Activated naive CD4-positive, alpha-beta T cell treated with anti-CD3 and anti-CD28 coated beads, Interleukin-2, amount 50 U/mL, for 24 hours (primary cell): ENCODE measurements around the gene OLIG2.

ENCODE experiments used
- H3K27ac Mint-ChIP-seq: one replicate; pipeline ENCODE4 v1.8.0; 2021; ENCODE audit warnings: mild to moderate bottlenecking, mixed read lengths
- H3K27me3 Mint-ChIP-seq: one replicate; pipeline ENCODE4 v1.8.0; 2021; ENCODE audit warnings: mixed read lengths
- H3K36me3 Mint-ChIP-seq: one replicate; pipeline ENCODE4 v1.8.0; 2021; ENCODE audit warnings: mixed read lengths
- H3K4me1 Mint-ChIP-seq: one replicate; pipeline ENCODE4 v1.8.0; 2021; ENCODE audit warnings: mixed read lengths
- H3K4me3 Mint-ChIP-seq: one replicate; pipeline ENCODE4 v1.8.0; 2021; ENCODE audit warnings: mild to moderate bottlenecking, mixed read lengths
- H3K9me3 Mint-ChIP-seq: one replicate; pipeline ENCODE4 v1.8.0; 2021; ENCODE audit warnings: mixed read lengths

Gene OLIG2

DNA sequence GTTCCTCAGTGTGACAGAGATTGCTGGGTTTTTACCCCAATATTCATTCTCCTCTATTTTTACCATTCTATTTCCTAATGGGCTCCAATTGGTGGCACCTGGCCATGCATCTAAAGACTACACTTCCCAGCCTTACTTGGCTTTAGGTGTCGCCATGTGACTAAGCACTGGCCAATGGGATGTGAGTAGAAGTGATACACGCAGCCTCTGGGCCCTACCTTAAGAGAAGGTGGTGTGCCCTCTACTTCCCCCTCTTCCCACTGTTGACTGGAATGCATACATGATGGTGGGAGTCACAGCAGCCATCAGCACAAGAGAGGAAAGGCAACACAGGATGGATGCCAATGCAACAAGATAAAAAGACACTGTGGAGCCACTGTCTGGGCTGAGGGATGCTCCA, 11.4 kb upstream of the OLIG2 start:
- H3K27me3 Mint-ChIP-seq: peaks cover 57% of the 10 kb centered on the region
- no peak overlapping the region for H3K4me3 Mint-ChIP-seq
- H3K36me3 Mint-ChIP-seq: no peaks in the 10 kb centered on the region
- no peaks in the 10 kb centered on the region for H3K9me3 Mint-ChIP-seq
- H3K27ac Mint-ChIP-seq: no peak overlapping the region
- peaks cover 7% of the 10 kb centered on the region for H3K4me1 Mint-ChIP-seq

DNA sequence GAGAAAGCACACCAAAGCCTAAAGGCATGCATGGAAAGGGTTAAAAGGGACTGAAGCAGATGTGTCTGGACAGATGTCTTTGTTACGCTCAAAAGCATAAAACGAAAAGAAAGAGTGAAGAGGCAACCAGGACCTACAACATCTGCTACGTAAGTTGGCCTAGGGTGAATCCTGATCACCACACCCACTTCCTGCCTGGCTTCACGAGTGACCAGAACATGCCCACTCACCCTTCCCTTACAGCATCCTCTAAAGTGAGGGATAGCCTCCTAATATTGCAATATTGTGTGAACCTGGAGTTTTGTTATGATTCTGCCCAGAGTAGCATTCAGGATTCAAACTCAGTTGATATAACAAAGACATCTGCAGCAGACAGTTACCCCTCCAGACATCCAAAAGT, 10.6 kb upstream of the OLIG2 start:
- no peak overlapping the region for H3K4me3 Mint-ChIP-seq
- peaks cover 10% of the 10 kb centered on the region for H3K4me1 Mint-ChIP-seq
- H3K9me3 Mint-ChIP-seq: no peaks in the 10 kb centered on the region
- H3K27me3 Mint-ChIP-seq: peaks cover 61% of the 10 kb centered on the region
- no peaks in the 10 kb centered on the region for H3K36me3 Mint-ChIP-seq
- no peak overlapping the region for H3K27ac Mint-ChIP-seq

DNA sequence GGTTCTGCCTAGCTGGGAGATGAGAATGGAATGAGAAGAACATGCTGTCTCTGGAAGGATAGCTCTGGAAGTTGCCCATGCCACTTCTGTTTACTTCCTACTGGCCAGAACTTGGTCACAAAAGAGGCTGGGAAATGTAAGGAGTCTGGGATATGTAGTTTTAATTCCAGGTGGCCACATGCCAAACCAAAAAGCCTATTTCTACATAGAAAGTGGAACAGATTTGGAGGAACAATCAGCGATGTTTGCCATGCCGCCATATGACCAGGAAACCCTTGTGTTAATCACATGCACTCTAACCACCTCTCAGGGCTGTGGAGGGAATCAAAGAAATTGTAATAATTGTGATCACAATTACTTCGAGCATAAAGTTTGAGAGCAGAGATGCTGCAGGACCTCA, 10.0 kb upstream of the OLIG2 start:
- Mint-ChIP-seq H3K4me3 (no peak overlapping the region), H3K27me3 (peaks cover 63% of the 10 kb centered on the region), H3K4me1 (peaks cover 17% of the 10 kb centered on the region), H3K9me3 (no peaks in the 10 kb centered on the region), H3K27ac (no peak overlapping the region), H3K36me3 (no peaks in the 10 kb centered on the region)

DNA sequence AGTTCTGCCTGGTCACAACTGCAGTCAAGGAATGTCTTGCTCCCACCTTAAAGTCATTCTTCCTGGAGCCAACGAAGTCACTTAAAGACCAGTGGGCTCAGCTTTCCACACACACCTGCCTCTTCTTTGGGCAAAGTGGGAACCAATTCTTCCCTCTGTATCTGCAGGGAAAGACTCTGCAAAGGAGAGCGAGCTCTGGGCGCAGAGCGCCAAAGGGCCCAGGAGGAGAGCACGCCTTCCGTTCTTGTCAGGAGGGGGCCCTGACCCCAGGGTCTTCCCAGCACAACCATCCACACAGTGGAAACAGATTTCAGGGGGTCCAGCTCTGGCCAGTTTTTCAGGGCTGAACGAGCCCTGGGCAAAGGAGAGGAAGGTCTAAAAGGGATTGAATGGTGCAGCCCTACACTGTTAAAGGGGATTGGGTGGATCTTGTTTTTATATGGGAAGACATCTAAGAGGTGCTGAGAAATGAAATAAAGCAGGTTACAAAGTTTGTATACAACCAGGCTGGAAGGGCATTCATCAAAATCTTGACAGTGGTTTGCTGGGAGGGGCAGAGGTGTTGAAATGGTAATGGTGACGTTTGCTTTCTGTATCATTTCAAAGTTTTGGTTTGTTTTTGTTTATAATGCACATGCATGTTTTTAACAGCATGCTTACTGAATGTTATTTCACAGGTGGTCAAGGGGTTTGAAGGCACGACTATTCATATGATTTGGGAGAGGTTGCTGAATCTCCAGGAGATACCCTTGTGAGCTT, 6.8 kb upstream of the OLIG2 start:
- Mint-ChIP-seq H3K4me3 (peak overlapping the region; percentile 67), H3K27ac (no peak overlapping the region), H3K27me3 (peaks cover 72% of the 10 kb centered on the region), H3K4me1 (peaks cover 23% of the 10 kb centered on the region), H3K36me3 (no peaks in the 10 kb centered on the region), H3K9me3 (no peaks in the 10 kb centered on the region)

DNA sequence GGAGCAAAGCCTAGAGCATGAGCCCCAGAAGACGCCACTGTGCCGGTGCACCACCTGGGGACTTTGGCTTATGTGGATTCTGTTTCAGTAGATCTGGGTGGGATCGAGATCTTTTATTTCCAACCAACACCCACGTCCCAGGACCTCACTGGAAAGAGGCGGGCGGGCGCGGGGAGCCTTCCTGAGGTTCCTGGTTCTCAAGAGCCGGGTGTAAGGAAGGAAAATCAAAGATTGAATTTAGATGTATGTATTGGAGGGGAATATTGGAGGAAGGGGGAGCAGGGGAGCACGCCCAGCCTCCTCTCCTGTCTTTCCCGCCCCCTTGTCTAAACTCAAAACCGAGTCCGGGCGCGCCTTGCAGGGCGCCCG, 6.2 kb upstream of the OLIG2 start:
- Mint-ChIP-seq H3K4me3 (peak overlapping the region; percentile 67), H3K9me3 (no peaks in the 10 kb centered on the region), H3K27me3 (peaks cover 70% of the 10 kb centered on the region)

DNA sequence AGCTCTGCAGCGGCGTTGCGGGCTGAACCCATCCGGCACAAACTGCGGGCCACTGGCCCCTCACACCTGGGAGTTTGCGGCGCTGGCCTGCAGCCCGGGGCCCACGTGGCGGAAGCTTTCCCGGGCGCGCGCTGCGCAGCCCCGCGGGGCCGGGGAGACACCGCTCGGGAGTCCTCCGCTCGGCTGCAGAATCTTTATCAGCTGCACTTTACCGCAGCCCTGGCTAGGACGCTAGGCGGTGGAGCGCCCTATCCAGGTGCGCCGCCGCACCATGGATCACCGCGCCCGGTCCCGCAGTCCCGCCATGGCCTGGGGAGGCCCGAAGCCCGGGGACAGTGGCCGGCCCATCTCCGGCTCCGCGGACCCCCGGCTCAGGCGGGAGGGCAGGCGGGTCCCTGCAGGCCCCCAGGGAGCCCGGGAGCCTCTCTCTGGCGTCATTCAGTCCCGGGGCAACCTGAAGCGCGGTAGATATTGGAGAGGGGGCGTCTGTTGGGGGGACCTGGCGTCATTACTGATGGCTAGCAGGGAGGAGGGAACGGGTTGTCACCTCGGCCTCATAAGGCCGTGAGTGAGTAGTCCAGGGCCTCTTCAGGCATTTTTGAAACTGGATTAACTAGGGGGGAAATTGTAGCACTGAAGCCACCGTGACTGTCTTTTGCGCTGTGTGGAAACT, 5.7 kb upstream of the OLIG2 start:
- Mint-ChIP-seq H3K4me3 (peak overlapping the region; percentile 76), H3K36me3 (no peaks in the 10 kb centered on the region), H3K9me3 (no peaks in the 10 kb centered on the region), H3K27ac (no peak overlapping the region), H3K27me3 (peaks cover 71% of the 10 kb centered on the region), H3K4me1 (peaks cover 32% of the 10 kb centered on the region)

More for the DNA sequence above, 6.2 kb upstream of the OLIG2 start:
- Mint-ChIP-seq H3K27ac (no peak overlapping the region), H3K4me1 (peaks cover 29% of the 10 kb centered on the region), H3K36me3 (no peaks in the 10 kb centered on the region)

DNA sequence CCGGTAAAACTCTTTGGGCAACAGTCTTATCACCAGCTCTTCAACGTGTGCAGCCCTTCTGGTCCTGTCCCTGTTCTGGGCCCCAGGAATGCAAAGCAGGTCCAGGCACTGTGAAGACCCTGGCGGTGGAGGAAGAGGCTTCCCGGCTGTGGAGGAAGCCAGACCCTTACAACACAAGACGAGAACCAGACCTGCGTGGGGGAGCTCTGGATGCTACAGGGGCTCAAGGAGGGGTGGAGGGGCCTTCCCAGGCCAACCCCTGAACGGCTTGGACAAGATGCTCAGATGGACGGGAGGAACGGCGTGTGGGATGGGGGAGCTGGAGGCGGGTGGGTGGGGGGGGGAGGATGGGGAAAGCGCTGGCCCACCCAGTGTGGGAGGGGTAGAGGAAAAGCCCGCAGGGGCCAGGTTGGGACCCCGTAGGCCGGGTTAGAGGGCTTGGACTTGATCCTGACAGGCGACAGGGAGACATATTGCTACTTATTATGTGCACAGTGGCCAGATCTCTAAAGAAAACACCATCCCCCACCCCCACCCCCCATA, 5.1 kb upstream of the OLIG2 start:
- Mint-ChIP-seq H3K27me3 (peaks cover 69% of the 10 kb centered on the region), H3K27ac (no peak overlapping the region), H3K4me1 (peaks cover 34% of the 10 kb centered on the region), H3K4me3 (peak overlapping the region; percentile 76), H3K9me3 (no peaks in the 10 kb centered on the region), H3K36me3 (no peaks in the 10 kb centered on the region)

DNA sequence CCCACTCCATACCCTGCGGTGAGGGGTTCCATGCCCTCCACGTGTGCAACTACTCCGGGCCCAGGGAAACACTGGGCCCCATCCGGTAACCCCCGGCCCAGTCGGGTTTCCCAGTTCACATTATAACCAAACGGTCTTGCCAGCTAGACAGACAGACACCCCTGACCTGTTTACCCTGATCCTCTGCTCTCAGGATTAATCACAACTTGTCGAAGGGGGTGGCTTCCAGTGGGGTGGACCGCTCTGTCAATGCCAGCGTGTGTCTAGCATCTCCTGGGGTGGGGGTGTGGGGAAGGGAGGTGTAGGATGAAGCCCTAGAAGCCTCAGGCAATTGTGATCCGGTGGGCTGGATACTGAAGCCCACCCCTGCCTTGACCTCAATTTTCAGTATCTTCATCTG, 4.6 kb upstream of the OLIG2 start:
- peaks cover 38% of the 10 kb centered on the region for H3K4me1 Mint-ChIP-seq
- no peaks in the 10 kb centered on the region for H3K36me3 Mint-ChIP-seq
- H3K27me3 Mint-ChIP-seq: peaks cover 70% of the 10 kb centered on the region
- H3K27ac Mint-ChIP-seq: no peak overlapping the region
- H3K9me3 Mint-ChIP-seq: no peaks in the 10 kb centered on the region
- H3K4me3 Mint-ChIP-seq: no peak overlapping the region

DNA sequence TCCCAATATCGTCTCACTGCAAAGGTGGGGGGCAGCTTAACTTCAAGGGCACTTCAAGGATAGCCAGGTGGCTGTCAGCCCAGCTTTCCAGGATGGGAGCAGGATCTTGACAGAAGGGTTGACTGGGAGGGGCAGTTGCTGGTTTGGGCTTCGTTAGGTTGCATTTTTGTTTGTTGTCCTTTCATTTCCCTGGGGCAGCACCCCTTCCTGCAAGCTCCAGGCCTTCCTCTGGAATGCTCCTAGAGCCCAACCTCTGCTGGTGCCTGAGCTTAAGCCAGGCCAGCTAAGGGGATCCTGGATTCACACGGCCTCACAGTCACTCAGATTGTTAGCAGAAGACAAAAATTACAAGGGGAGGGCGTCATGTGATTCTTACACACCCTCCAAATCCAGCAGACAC, 4.1 kb upstream of the OLIG2 start:
- Mint-ChIP-seq H3K4me3 (no peak overlapping the region), H3K9me3 (no peaks in the 10 kb centered on the region), H3K27me3 (peaks cover 71% of the 10 kb centered on the region), H3K27ac (no peak overlapping the region), H3K4me1 (peaks cover 43% of the 10 kb centered on the region), H3K36me3 (no peaks in the 10 kb centered on the region)

DNA sequence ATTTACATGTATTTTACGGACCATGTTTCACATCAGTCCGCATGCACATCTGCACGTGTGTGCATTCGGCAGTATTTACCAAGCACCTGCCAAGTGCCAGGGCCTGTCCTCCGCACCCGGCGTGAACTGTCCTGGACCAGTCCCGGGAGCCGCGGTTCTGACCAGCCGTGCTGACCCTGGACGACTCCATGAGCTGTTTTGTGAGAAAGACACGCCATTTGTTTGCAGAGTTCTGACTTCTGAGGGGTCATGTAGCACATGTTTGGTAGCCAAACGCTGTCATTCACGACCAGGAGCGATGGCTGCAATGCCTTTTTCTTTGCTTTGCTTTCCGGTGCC, 3.3 kb upstream of the OLIG2 start:
- peaks cover 69% of the 10 kb centered on the region for H3K27me3 Mint-ChIP-seq
- peaks cover 48% of the 10 kb centered on the region for H3K4me1 Mint-ChIP-seq
- no peaks in the 10 kb centered on the region for H3K9me3 Mint-ChIP-seq
- peak overlapping the region; percentile 51 for H3K27ac Mint-ChIP-seq
- no peaks in the 10 kb centered on the region for H3K36me3 Mint-ChIP-seq
- H3K4me3 Mint-ChIP-seq: peak overlapping the region; percentile 60

DNA sequence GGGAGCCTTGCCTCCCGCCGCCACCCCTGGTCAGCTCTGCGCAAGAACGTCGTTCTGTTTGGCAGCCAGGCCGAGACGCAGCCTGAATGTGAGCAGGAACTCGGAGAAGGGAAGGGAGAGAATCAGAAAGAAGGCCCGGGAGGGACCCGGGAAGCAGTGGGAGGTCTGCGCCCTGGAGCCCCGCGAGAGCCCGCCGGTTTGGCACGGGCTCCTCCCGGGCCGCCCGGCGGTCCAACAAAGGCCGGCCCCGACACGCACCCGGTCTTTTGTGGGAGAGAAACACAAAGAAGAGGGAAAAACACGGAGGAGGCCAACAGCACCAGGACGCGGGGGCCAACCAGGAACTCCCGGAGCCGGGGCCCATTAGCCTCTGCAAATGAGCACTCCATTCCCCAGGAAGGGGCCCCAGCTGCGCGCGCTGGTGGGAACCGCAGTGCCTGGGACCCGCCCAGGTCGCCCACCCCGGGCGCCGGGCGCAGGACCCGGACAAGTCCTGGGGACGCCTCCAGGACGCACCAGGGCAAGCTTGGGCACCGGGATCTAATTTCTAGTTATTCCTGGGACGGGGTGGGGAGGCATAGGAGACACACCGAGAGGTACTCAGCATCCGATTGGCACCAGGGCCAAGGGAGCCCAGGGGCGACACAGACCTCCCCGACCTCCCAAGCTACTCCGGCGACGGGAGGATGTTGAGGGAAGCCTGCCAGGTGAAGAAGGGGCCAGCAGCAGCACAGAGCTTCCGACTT, 2.7 kb upstream of the OLIG2 start:
- no peaks in the 10 kb centered on the region for H3K36me3 Mint-ChIP-seq
- H3K4me3 Mint-ChIP-seq: peak overlapping the region; percentile 60
- H3K4me1 Mint-ChIP-seq: peaks cover 48% of the 10 kb centered on the region

DNA sequence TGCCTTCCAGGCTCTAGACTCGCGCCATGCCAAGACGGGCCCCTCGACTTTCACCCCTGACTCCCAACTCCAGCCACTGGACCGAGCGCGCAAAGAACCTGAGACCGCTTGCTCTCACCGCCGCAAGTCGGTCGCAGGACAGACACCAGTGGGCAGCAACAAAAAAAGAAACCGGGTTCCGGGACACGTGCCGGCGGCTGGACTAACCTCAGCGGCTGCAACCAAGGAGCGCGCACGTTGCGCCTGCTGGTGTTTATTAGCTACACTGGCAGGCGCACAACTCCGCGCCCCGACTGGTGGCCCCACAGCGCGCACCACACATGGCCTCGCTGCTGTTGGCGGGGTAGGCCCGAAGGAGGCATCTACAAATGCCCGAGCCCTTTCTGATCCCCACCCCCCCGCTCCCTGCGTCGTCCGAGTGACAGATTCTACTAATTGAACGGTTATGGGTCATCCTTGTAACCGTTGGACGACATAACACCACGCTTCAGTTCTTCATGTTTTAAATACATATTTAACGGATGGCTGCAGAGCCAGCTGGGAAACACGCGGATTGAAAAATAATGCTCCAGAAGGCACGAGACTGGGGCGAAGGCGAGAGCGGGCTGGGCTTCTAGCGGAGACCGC, 2.0 kb upstream of the OLIG2 start:
- H3K36me3 Mint-ChIP-seq: no peaks in the 10 kb centered on the region
- peak overlapping the region; percentile 52 for H3K4me3 Mint-ChIP-seq
- peaks cover 53% of the 10 kb centered on the region for H3K4me1 Mint-ChIP-seq
- peaks cover 62% of the 10 kb centered on the region for H3K27me3 Mint-ChIP-seq
- H3K9me3 Mint-ChIP-seq: no peaks in the 10 kb centered on the region
- H3K27ac Mint-ChIP-seq: no peak overlapping the region

More for the DNA sequence above, 2.7 kb upstream of the OLIG2 start:
- peaks cover 65% of the 10 kb centered on the region for H3K27me3 Mint-ChIP-seq
- no peaks in the 10 kb centered on the region for H3K9me3 Mint-ChIP-seq
- peak overlapping the region; percentile 51 for H3K27ac Mint-ChIP-seq

DNA sequence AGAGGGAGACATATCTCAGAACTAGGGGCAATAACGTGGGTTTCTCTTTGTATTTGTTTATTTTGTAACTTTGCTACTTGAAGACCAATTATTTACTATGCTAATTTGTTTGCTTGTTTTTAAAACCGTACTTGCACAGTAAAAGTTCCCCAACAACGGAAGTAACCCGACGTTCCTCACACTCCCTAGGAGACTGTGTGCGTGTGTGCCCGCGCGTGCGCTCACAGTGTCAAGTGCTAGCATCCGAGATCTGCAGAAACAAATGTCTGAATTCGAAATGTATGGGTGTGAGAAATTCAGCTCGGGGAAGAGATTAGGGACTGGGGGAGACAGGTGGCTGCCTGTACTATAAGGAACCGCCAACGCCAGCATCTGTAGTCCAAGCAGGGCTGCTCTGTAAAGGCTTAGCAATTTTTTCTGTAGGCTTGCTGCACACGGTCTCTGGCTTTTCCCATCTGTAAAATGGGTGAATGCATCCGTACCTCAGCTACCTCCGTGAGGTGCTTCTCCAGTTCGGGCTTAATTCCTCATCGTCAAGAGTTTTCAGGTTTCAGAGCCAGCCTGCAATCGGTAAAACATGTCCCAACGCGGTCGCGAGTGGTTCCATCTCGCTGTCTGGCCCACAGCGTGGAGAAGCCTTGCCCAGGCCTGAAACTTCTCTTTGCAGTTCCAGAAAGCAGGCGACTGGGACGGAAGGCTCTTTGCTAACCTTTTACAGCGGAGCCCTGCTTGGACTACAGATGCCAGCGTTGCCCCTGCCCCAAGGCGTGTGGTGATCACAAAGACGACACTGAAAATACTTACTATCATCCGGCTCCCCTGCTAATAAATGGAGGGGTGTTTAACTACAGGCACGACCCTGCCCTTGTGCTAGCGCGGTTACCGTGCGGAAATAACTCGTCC, 1.3 kb upstream of the OLIG2 start:
- no peaks in the 10 kb centered on the region for H3K9me3 Mint-ChIP-seq
- peak overlapping the region; percentile 52 for H3K4me3 Mint-ChIP-seq

DNA sequence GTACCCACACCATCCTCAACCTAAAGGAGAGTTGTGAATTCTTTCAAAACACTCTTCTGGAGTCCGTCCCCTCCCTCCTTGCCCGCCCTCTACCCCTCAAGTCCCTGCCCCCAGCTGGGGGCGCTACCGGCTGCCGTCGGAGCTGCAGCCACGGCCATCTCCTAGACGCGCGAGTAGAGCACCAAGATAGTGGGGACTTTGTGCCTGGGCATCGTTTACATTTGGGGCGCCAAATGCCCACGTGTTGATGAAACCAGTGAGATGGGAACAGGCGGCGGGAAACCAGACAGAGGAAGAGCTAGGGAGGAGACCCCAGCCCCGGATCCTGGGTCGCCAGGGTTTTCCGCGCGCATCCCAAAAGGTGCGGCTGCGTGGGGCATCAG, 638 bp upstream of the OLIG2 start:
- peaks cover 54% of the 10 kb centered on the region for H3K4me1 Mint-ChIP-seq
- H3K36me3 Mint-ChIP-seq: no peaks in the 10 kb centered on the region
- no peaks in the 10 kb centered on the region for H3K9me3 Mint-ChIP-seq
- peaks cover 63% of the 10 kb centered on the region for H3K27me3 Mint-ChIP-seq
- no peak overlapping the region for H3K4me3 Mint-ChIP-seq
- H3K27ac Mint-ChIP-seq: no peak overlapping the region

More for the DNA sequence above, 1.3 kb upstream of the OLIG2 start:
- no peak overlapping the region for H3K27ac Mint-ChIP-seq
- H3K27me3 Mint-ChIP-seq: peaks cover 59% of the 10 kb centered on the region
- H3K4me1 Mint-ChIP-seq: peaks cover 53% of the 10 kb centered on the region
- no peaks in the 10 kb centered on the region for H3K36me3 Mint-ChIP-seq

DNA sequence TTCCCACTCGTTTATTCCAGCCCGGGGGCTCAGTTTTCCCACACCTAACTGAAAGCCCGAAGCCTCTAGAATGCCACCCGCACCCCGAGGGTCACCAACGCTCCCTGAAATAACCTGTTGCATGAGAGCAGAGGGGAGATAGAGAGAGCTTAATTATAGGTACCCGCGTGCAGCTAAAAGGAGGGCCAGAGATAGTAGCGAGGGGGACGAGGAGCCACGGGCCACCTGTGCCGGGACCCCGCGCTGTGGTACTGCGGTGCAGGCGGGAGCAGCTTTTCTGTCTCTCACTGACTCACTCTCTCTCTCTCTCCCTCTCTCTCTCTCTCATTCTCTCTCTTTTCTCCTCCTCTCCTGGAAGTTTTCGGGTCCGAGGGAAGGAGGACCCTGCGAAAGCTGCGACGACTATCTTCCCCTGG, 716 bp downstream of the OLIG2 start:
- Mint-ChIP-seq H3K9me3 (no peaks in the 10 kb centered on the region), H3K27me3 (peaks cover 60% of the 10 kb centered on the region), H3K4me3 (peak overlapping the region; percentile 51), H3K4me1 (peaks cover 48% of the 10 kb centered on the region), H3K27ac (no peak overlapping the region), H3K36me3 (no peaks in the 10 kb centered on the region)
